Fibroblast of skin of left biceps (primary cell): ENCODE results near the gene BCKDK.
"Not testable (repeated sequence)": the region's sequence is repeated elsewhere in the genome, so short reads cannot be mapped to it uniquely, and the experiment has no call there.

ENCODE experiments used
- DNase-seq, 2 experiments: peaks; one replicate each; pipeline ENCODE4 v3.0.0-alpha.2; 2013; ENCODE audit warnings: low read depth in 2 of 2

The BCKDK gene

GRCh38 chr16:31099860-31100638, 8.1 kb upstream of the BCKDK start:
- DNase-seq = no peak

GRCh38 chr16:31100876-31101641, 7.1 kb upstream of the BCKDK start:
- DNase-seq = not testable (repeated sequence)

GRCh38 chr16:31105677-31106213, 2.4 kb upstream of the BCKDK start:
- DNase-seq = no peak

GRCh38 chr16:31106509-31107464, 1.4 kb upstream of the BCKDK start:
- no peak for DNase-seq

GRCh38 chr16:31107465-31107867, 720 bp upstream of the BCKDK start:
- no peak for DNase-seq

- DNase-seq = no peak
Observed at GRCh38 chr16:31108794-31109558, 790 bp downstream of the BCKDK start.

GRCh38 chr16:31109622-31110021, 1.4 kb downstream of the BCKDK start:
- DNase-seq = no peak

GRCh38 chr16:31110106-31111034, 2.2 kb downstream of the BCKDK start:
- DNase-seq = no peak

- no peak for DNase-seq
Observed at GRCh38 chr16:31111881-31112466, 3.8 kb downstream of the BCKDK start.

GRCh38 chr16:31112711-31113110, 4.5 kb downstream of the BCKDK start:
- no peak for DNase-seq

GRCh38 chr16:31113121-31114120, 5.2 kb downstream of the BCKDK start:
- DNase-seq = no peak

- DNase-seq = no peak
Observed at GRCh38 chr16:31114468-31114867, 6.3 kb downstream of the BCKDK start.

- DNase-seq = peak; percentile 92 to 94
Observed at GRCh38 chr16:31117384-31118222, 9.4 kb downstream of the BCKDK start, which contains the start of gene KAT8. Gene KAT8, plus strand, starts transcription at chr16:31117664. Its CDS starts 18 bp downstream, at chr16:31117682.

- no peak for DNase-seq
Observed at GRCh38 chr16:31118223-31119155, 10.3 kb downstream of the BCKDK start.

- no peak for DNase-seq
Observed at GRCh38 chr16:31120129-31120528, 11.9 kb downstream of the BCKDK start.

- no peak for DNase-seq
Observed at GRCh38 chr16:31125844-31126243, 17.7 kb downstream of the BCKDK start.
